Nephron progenitor cell (in vitro differentiated cells): ENCODE results near the gene UBB.
"Not testable (repeated sequence)": the region's sequence is repeated elsewhere in the genome, so short reads cannot be mapped to it uniquely, and the experiment has no call there.

Experiments
- DNase-seq: peaks from one replicate; pipeline ENCODE4 v3.0.0; 2021
- H3K27ac Mint-ChIP-seq: 2 replicates; pipeline ENCODE4 v1.8.0; 2021; ENCODE audit warnings: mild to moderate bottlenecking, moderate library complexity, mixed read lengths
- H3K27me3 Mint-ChIP-seq: 2 replicates; pipeline ENCODE4 v1.8.0; 2021; ENCODE audit warnings: mild to moderate bottlenecking, low read depth, mixed read lengths; ENCODE audit not compliant: poor library complexity
- H3K36me3 Mint-ChIP-seq: 2 replicates; pipeline ENCODE4 v1.8.0; 2021; ENCODE audit warnings: low read depth, mixed read lengths
- H3K4me1 Mint-ChIP-seq: 2 replicates; pipeline ENCODE4 v1.8.0; 2021; ENCODE audit warnings: mixed read lengths
- H3K4me3 Mint-ChIP-seq: 2 replicates; pipeline ENCODE4 v1.8.0; 2021; ENCODE audit warnings: mild to moderate bottlenecking, moderate library complexity, mixed read lengths
- H3K9me3 Mint-ChIP-seq: 2 replicates; pipeline ENCODE4 v1.8.0; 2021; ENCODE audit warnings: mild to moderate bottlenecking, moderate library complexity, mixed read lengths
- TF ChIP-seq, protein P1 (sequence below): fragments of 200-600 bp; sonication (generic); IDR thresholded peaks from 2 replicates; pipeline ENCODE4 v1.5.0; 2021; ENCODE audit warnings: antibody characterized with exemption

The UBB gene

DNA sequence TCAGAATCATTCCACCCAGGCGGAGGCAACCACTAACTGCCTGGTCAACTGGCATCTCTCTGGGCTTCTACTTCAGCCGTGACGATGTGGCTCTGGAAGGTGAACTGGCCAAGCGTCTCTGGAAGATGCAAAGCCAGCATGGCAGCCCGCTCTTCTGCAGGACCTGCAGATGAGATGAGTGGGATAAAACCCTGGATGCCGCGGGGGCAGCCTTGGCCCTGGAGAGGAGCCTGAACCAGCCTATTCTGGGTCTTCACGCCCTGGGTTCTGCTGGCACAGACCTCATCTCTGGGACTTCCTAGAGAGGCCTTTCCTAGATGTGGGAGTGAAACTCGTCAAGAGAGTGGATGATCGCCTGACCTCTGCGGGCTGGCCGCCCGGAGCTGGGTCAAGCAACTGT lies 10.6 kb downstream of the UBB start:
- TF ChIP-seq, protein P1, sequence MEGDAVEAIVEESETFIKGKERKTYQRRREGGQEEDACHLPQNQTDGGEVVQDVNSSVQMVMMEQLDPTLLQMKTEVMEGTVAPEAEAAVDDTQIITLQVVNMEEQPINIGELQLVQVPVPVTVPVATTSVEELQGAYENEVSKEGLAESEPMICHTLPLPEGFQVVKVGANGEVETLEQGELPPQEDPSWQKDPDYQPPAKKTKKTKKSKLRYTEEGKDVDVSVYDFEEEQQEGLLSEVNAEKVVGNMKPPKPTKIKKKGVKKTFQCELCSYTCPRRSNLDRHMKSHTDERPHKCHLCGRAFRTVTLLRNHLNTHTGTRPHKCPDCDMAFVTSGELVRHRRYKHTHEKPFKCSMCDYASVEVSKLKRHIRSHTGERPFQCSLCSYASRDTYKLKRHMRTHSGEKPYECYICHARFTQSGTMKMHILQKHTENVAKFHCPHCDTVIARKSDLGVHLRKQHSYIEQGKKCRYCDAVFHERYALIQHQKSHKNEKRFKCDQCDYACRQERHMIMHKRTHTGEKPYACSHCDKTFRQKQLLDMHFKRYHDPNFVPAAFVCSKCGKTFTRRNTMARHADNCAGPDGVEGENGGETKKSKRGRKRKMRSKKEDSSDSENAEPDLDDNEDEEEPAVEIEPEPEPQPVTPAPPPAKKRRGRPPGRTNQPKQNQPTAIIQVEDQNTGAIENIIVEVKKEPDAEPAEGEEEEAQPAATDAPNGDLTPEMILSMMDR, result no peak
- peaks cover 7% of the 10 kb centered on the region for H3K27me3 Mint-ChIP-seq
- H3K36me3 Mint-ChIP-seq, result peaks cover 20% of the 10 kb centered on the region
- no peak overlapping the region for H3K27ac Mint-ChIP-seq
- H3K4me3 Mint-ChIP-seq, result no peak overlapping the region
- peaks cover 18% of the 10 kb centered on the region for H3K4me1 Mint-ChIP-seq
- no peak for DNase-seq
- no peaks in the 10 kb centered on the region for H3K9me3 Mint-ChIP-seq

DNA sequence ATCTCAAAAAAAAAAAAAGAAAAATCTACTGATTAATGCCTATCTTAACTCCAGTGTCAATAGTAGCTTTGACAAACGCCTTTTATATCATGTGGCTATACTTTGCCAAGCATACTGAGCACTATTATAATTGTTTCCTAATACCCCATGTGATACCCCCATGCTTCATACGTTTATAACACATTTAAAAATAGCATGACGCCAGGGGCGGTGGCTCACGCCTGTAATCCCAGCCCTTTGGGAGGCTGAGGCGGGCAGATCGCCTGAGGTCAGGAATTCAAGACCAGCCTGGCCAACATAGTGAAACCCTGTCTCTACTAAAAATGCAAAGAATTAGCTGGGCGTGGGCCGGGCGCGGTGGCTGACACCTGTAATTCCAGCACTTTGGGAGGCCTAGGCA lies 11.6 kb downstream of the UBB start:
- DNase-seq, H3K9me3 Mint-ChIP-seq, H3K4me3 Mint-ChIP-seq, H3K27ac Mint-ChIP-seq, H3K27me3 Mint-ChIP-seq: not testable (repeated sequence)
- Mint-ChIP-seq H3K36me3 (peaks cover 20% of the 10 kb centered on the region), H3K4me1 (peaks cover 20% of the 10 kb centered on the region)

DNA sequence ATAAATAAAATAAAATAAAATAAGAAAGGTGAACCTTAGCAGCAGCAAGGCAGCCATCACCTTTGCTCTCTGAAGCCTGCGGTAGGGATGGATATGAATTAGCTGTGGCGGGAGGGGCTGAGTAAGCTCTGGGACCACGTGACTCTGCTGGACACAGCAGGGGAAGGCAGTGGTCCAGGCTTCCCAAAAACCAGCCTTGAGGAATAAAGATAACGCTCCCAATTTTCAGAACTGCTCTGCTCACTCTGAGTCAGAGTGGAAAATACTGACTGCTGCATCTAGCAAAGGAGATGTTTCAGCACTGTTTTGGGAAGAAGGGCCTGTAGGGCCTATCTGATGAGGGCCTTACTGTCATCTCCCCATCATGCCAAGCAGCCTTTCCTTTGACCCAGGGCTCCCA lies 15.0 kb downstream of the UBB start:
- DNase-seq, H3K27me3 Mint-ChIP-seq, H3K27ac Mint-ChIP-seq, H3K9me3 Mint-ChIP-seq, H3K4me3 Mint-ChIP-seq: not testable (repeated sequence)
- Mint-ChIP-seq H3K36me3 (peaks cover 13% of the 10 kb centered on the region), H3K4me1 (peaks cover 41% of the 10 kb centered on the region)

DNA sequence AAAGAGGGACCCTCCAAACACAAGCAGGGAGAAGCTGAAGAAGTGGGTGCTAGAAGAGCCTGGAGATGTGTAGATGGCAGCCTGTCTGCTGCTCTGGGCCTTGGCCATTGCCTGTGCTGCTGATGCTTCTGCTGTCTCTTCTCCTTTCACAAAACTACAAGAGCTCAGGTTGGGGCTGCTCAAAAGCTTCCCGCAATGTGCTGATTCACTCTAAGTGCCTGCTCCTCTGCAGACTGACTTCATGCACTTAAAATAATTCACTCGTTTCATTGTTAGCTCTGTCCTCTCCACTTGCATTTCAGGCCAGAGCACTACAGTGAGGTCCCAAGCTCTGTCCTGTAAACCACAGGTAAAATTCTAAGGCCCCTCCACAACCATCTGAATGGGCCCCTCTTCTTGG lies 15.8 kb downstream of the UBB start:
- H3K27ac Mint-ChIP-seq, result peak overlapping the region; percentile 91
- H3K36me3 Mint-ChIP-seq, H3K9me3 Mint-ChIP-seq: not testable (repeated sequence)

DNA sequence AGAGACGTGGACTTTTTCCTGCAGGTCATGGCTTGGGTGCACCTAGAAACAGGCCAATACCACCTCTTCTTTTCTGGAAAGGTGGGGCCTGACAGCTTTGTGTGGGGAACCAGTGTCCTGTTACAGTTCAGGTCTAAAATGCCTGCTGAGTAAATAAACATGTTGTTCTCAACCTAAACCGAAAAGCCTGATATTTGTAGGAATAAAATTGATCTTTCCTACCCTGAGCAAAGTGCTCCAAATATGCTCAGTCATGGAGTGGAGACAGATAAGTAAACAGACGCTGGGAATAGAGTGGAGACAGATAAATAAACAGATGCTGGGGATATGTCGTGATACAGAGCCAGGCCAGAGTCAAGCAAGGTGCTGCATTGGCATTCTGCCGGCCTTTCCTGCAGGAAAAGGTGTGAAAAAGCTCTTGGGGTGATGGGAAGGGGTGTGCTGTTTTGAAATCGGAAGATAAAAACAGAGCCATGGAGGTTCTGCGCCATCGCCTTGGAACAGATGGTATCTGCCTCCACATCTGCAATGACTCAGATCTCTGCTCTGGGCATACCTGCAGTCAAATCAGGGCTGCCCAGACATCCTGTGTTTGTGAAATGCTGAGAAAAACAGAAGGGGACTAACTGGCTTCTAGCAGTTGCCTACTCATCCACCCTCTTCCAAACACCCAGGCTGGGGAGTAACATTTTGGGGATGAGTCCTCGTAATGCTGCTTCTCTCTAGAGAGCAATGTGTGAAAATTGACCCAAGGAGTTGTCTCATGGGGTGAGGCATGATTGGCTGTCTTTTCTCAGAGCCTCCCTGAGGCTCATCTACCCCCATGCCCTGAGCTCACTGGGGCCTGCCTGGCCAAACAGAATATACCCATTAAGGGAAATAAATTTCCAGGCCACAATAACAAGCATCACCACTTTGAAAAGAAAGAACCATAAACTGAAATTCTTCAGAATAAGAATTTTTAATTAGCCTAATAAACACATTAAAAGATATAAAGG lies 17.7 kb downstream of the UBB start:
- Mint-ChIP-seq H3K9me3 (no peaks in the 10 kb centered on the region), H3K27ac (peak overlapping the region; percentile 91), H3K36me3 (peaks cover 4% of the 10 kb centered on the region), H3K27me3 (peaks cover 4% of the 10 kb centered on the region), H3K4me1 (peaks cover 42% of the 10 kb centered on the region), H3K4me3 (peak overlapping the region; percentile 20)
- TF ChIP-seq, protein P1, result no peak
- DNase-seq, result no peak

More for the DNA sequence above, 15.8 kb downstream of the UBB start:
- H3K27me3 Mint-ChIP-seq, DNase-seq, H3K4me3 Mint-ChIP-seq: not testable (repeated sequence)
- H3K4me1 Mint-ChIP-seq, result peaks cover 42% of the 10 kb centered on the region

DNA sequence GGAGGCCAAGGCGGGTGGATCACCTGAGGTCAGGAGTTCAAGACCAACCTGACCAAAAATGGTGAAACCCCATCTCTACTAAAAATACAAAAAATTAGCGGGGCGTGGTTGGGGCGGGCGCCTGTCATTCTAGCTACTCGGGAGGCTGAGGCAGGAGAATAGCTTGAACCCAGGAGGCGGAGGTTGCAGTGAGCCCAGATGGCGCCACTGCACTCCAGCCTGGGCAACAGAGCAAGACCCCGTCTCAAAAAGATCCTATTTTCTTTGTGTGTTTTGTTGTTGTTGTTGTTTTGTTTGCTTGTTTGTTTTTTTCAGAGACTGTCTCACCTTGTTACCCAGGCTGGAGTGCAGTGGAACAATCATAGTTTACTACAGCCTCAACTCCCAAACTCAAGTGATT lies 23.0 kb downstream of the UBB start:
- H3K27ac Mint-ChIP-seq, H3K36me3 Mint-ChIP-seq, H3K4me3 Mint-ChIP-seq, H3K27me3 Mint-ChIP-seq, DNase-seq, H3K9me3 Mint-ChIP-seq: not testable (repeated sequence)
- peaks cover 33% of the 10 kb centered on the region for H3K4me1 Mint-ChIP-seq

DNA sequence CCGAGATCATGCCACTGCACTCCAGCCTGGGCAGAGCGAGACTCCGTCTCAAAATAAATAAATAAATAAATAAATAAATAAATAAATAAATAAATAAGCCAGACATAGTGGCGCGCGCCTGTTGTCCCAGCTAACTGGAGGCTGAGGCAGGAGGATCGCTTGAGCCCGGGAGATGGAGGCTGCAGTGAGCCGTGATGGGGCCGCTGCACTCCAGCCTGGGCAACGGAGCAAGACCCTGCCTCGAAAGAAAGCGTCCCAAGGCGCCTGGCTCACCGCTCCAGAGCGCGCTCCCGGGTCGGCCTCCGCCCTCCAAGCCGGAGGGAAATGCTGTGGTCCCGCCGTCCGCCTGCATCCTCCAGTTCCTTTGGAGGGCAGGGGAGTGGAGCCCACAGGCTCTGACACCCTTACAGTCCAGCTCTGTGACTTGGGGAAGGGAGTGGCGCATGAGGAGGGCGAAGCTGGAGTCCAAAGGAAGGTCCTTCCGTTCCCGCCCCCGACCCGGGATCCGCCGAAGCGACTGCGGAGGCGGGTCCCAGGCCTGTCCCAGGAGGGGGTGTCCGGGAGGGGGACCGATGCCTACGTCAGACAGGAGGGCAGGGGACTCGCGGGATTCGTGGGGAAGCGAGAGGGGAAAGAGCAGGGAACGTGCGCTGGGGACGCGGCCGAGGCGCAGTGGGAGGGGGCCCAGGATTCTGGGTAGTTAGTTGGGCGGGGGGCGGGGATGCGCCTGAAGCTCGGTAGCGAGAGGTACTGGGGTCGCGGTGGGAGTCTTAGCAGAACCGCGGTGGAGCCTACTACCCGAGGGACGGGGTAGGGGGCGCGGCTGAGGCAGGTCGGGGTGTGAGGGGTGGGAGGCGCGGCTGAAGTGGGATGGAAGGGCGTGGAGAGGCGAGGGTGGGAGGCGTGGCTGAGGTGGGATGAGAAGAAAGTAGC lies 26.1 kb downstream of the UBB start:
- H3K4me3 Mint-ChIP-seq, result peak overlapping the region; percentile 78
- H3K27ac Mint-ChIP-seq, result no peak overlapping the region
- H3K9me3 Mint-ChIP-seq, result no peaks in the 10 kb centered on the region
- peaks cover 23% of the 10 kb centered on the region for H3K4me1 Mint-ChIP-seq
- no peaks in the 10 kb centered on the region for H3K36me3 Mint-ChIP-seq
- peak; percentile 77 for DNase-seq
- TF ChIP-seq, protein P1, result no peak
- peaks cover 11% of the 10 kb centered on the region for H3K27me3 Mint-ChIP-seq
